Endothelial cell of umbilical vein (primary cell): ENCODE measurements around the gene BUD31. TPM values are rescaled to one million over a fixed set of nuclear protein-coding genes. Genes with fewer than 3 reads are reported as not detected.

Experiments used
- BruUV-seq: library from RNA; stranded (reverse); fragments of 400-500 nt; replicated peaks from 2 replicates; lab custom pipeline; 2021; lab: Mats Ljungman, UMichigan
- CTCF ChIA-PET: fragments of 300-600, 350-600 bp; sonication (Branson Sonifier 250); formaldehyde crosslinking; loops from one replicate; lab custom pipeline; 2021; ENCODE audit warnings: antibody characterized with exemption, inconsistent platforms; lab: Charles Lee
- POLR2A ChIA-PET: fragments of 300-600, 350-600 bp; sonication (Branson Sonifier 250); formaldehyde crosslinking; loops from one replicate; lab custom pipeline; 2021; ENCODE audit warnings: antibody characterized with exemption, inconsistent platforms; lab: Charles Lee
- DNase-seq: peaks from one replicate; pipeline ENCODE4 v3.0.0-alpha.2; 2011; ENCODE audit warnings: low read depth, low spot score
- FAIRE-seq: peaks from 2 replicates; lab custom pipeline; 2011; peaks lifted over from hg19 to GRCh38; lab: Jason Lieb, UNC
- H2AFZ ChIP-seq: 2 replicates; pipeline ENCODE4 v1.6.0; 2012; ENCODE audit warnings: low read depth, low read length, control low read depth, inconsistent platforms
- H3K27ac ChIP-seq: 2 replicates; pipeline ENCODE4 v1.5.1; 2011; ENCODE audit warnings: low read depth, mild to moderate bottlenecking, control low read depth, low read length, moderate library complexity; ENCODE audit not compliant: insufficient read depth
- H3K27me3 ChIP-seq, 2 experiments: 2 replicates each; pipeline versions ENCODE4 v1.6.0 to v1.6.1; 2011; ENCODE audit warnings: low read length in 2 of 2, mixed read lengths in 1 of 2; ENCODE audit not compliant: control insufficient read depth in 2 of 2, insufficient read depth in 2 of 2
- H3K36me3 ChIP-seq, 2 experiments: 2 replicates in 1 of 2; 3 replicates in 1 of 2; pipeline ENCODE4 v1.5.1; 2011; ENCODE audit warnings: low read length in 2 of 2, mild to moderate bottlenecking in 1 of 2, moderate library complexity in 1 of 2; ENCODE audit not compliant: control insufficient read depth in 2 of 2, insufficient read depth in 2 of 2; ENCODE audit errors: extremely low read depth in 1 of 2
- H3K4me1 ChIP-seq: 3 replicates; pipeline ENCODE4 v1.5.1; 2011; ENCODE audit warnings: mild to moderate bottlenecking, low read length; ENCODE audit not compliant: control insufficient read depth, insufficient read depth; ENCODE audit errors: extremely low read depth
- H3K4me2 ChIP-seq: 2 replicates; pipeline ENCODE4 v1.6.1; 2011; ENCODE audit warnings: low read length, control low read depth, mixed read lengths; ENCODE audit not compliant: insufficient read depth
- H3K4me3 ChIP-seq, 3 experiments: fragments of 200-600 bp in 1 of 3; sonication (generic), shearing (Covaris generic) in 1 of 3; replicated peaks in 1 of 3; 2 replicates each; pipeline ENCODE4 v1.5.1; 2011 to 2016; ENCODE audit warnings: control low read depth in 3 of 3, low read length in 3 of 3, mild to moderate bottlenecking in 2 of 3, inconsistent platforms in 1 of 3, low read depth in 1 of 3, moderate library complexity in 1 of 3; ENCODE audit not compliant: insufficient read depth in 1 of 3
- H3K79me2 ChIP-seq: 2 replicates; pipeline ENCODE4 v1.6.0; 2012; ENCODE audit warnings: low read length, inconsistent platforms; ENCODE audit not compliant: control insufficient read depth, insufficient read depth
- H3K9ac ChIP-seq: replicated peaks from 2 replicates; pipeline ENCODE3; 2011; ENCODE audit warnings: low read length, control low read depth; ENCODE audit not compliant: insufficient read depth; ENCODE audit errors: extremely low read depth
- H3K9me1 ChIP-seq: replicated peaks from 3 replicates; pipeline ENCODE4 v1.6.0; 2011; ENCODE audit warnings: mild to moderate bottlenecking, low read length; ENCODE audit not compliant: control insufficient read depth, insufficient read depth; ENCODE audit errors: extremely low read depth
- H3K9me3 ChIP-seq: replicated peaks from 2 replicates; pipeline ENCODE4 v1.5.1; 2012; ENCODE audit warnings: low read length, inconsistent platforms; ENCODE audit not compliant: control insufficient read depth, insufficient read depth
- H4K20me1 ChIP-seq: replicated peaks from 2 replicates; pipeline ENCODE3; 2011; ENCODE audit warnings: mild to moderate bottlenecking, low read length; ENCODE audit not compliant: control insufficient read depth, insufficient read depth; ENCODE audit errors: extremely low read depth
- CTCF ChIP-seq, 2 donors: IDR thresholded peaks; 1 replicate in 1 of 2; 2 replicates in 1 of 2; pipeline ENCODE4 v1.5.1; 2011; ENCODE audit warnings: low read length in 2 of 2, mild to moderate bottlenecking in 2 of 2, moderate library complexity in 2 of 2, control low read depth in 1 of 2, inconsistent platforms in 1 of 2, low read depth in 1 of 2; ENCODE audit not compliant: insufficient read depth in 1 of 2; ENCODE audit errors: extremely low read depth in 1 of 2
- EZH2 ChIP-seq: IDR thresholded peaks from 2 replicates; pipeline ENCODE4 v1.6.1; 2012; ENCODE audit warnings: borderline replicate concordance, low read depth, mild to moderate bottlenecking, moderate library complexity, low read length, inconsistent platforms; ENCODE audit not compliant: severe bottlenecking
- FOS ChIP-seq: IDR thresholded peaks from 2 replicates; pipeline ENCODE4 v1.6.1; 2011; ENCODE audit warnings: mild to moderate bottlenecking, low read length, moderate library complexity, borderline replicate concordance; ENCODE audit not compliant: insufficient read depth
- JUN ChIP-seq: IDR thresholded peaks from 2 replicates; pipeline ENCODE4 v1.6.1; 2011; ENCODE audit warnings: borderline replicate concordance, low read depth; ENCODE audit not compliant: insufficient read length, insufficient read depth
- POLR2A ChIP-seq: IDR thresholded peaks from 2 replicates; pipeline ENCODE4 v1.6.1; 2012; ENCODE audit warnings: low read depth, mild to moderate bottlenecking, control low read depth, low read length
- POLR2AphosphoS5 ChIP-seq: IDR thresholded peaks from 2 replicates; pipeline ENCODE4 v1.6.1; 2012; ENCODE audit warnings: low read depth, mild to moderate bottlenecking, control low read depth, low read length, moderate library complexity; ENCODE audit not compliant: insufficient read depth
- dilution Hi-C: fragments of 300-500 bp; cut with MboI; formaldehyde crosslinking; loops from one replicate; pipeline ENCODE4 v1.15.0; 2019; ENCODE audit warnings: low sequenced_read_pairs; ENCODE audit not compliant: extremely low pct_ligation_motif_present
- intact Hi-C: fragments of 100-400 bp; cut with micrococcal nuclease; formaldehyde crosslinking; loops from one replicate; pipeline ENCODE4 v1.10.0; 2022
- polyA plus RNA-seq, 4 experiments: library from polyadenylated mRNA; depleted of rRNA in 3 of 4; stranded (reverse) in 3 of 4; unstranded in 1 of 4; fragments of >200 nt; gene quantifications; 2 replicates each; pipeline versions ENCODE4 v1.2.1 to v1.2.3, GENCODE V29; 2011 to 2012; ENCODE audit warnings: missing spikeins in 1 of 4
- total RNA-seq: library from RNA; stranded (reverse); gene quantifications from 2 replicates; pipeline ENCODE4 v1.2.3, GENCODE V29; 2021
- TF ChIP-seq, protein P1 (sequence below): IDR thresholded peaks from 2 replicates; pipeline ENCODE4 v1.6.1; 2011; ENCODE audit not compliant: insufficient read depth, insufficient read length

BUD31 gene
- total and polyA plus RNA-seq, 2 donors (not counting 3 experiments of a cell fraction or from before 2014, with no cell fraction given) = 67.8 to 122 TPM

GRCh38 chr7:99363286-99363685 lies 45.5 kb upstream of the BUD31 start:
- H3K9me3 ChIP-seq = no peaks in the 10 kb centered on the region
- no peaks in the 10 kb centered on the region for H3K4me1 ChIP-seq
- no peaks in the 10 kb centered on the region for H3K9me1 ChIP-seq
- dilution Hi-C loops = no loop called here
- ChIA-PET CTCF (interaction anchor here (0.6 to 3.9 kb wide), 2 partner anchors 11 to 24 kb away, joined by 3 to 26 read pairs; partner anchors contain the start of gene ARPC1B), POLR2A (no interaction called here)
- TF ChIP-seq POLR2A (no peak), EZH2 (no peak)
- no peak overlapping the region for H3K4me3 ChIP-seq
- no peaks in the 10 kb centered on the region for H4K20me1 ChIP-seq
- H3K4me2 ChIP-seq = no peak overlapping the region
- no peaks in the 10 kb centered on the region for H3K27me3 ChIP-seq
- intact Hi-C loops = no loop called here
- BruUV-seq = no TSS peak
- H3K79me2 ChIP-seq = no peaks in the 10 kb centered on the region
- H3K27ac ChIP-seq = no peak overlapping the region
- FAIRE-seq = no peak
- H3K9ac ChIP-seq = no peak overlapping the region
- peaks cover 26 to 29% of the 10 kb centered on the region in 2 experiments for H3K36me3 ChIP-seq
- no peak overlapping the region for H2AFZ ChIP-seq
- no peak for DNase-seq

DNA sequence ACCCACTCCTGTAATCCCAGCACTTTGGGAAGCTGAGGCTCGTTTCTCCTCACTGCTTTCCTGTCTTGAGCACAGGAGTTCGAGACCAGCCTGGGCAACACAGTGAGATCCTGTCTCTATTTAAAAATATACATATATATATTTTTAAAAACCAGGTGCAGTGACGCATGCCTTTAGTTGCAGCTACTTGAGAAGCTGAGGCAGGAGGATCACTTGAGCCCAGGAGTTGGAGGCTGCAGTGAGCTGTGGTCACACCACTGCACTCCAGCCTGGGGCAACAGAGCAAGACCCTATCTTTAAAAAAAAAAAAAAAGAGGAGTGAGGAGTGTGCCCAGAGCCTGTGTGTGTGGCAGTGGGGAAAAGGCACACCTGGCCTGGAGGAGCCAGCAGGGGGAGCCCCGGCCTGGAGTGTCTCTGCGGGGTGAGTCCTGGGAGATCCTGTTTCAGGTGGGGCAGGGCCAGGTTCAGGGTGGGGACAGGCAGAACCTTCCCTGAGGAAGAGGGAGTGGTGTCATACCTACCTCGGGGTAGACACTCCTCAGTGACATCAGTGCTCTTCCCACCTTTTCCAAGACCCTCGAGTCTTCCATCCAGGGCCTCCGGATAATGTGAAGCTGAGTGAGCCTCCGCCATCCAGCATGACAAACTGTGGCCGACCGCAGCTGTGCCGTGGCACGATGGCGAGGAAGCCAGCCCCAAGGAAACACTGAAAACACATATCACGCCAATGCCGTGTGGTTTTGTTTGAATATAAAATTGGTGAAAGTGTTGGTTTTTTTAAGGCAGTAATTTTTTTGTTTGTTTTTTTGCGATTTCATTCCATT lies 43.2 kb upstream of the BUD31 start:
- FAIRE-seq (no peak), DNase-seq (peak; percentile 44)
- dilution Hi-C loops = no loop called here
- no peaks in the 10 kb centered on the region for H3K4me1 ChIP-seq
- H3K27me3 ChIP-seq = no peaks in the 10 kb centered on the region
- no peak overlapping the region for H3K4me3 ChIP-seq
- no peak overlapping the region for H3K9ac ChIP-seq
- CTCF ChIA-PET = interaction anchor here (0.6 to 3.9 kb wide), 14 partner anchors 10 to 54 kb away, joined by 3 to 26 read pairs (median 3); partner anchors contain the start of gene BUD31
- H3K27ac ChIP-seq = no peak overlapping the region
- peaks cover 17 to 20% of the 10 kb centered on the region in 2 experiments for H3K36me3 ChIP-seq
- H3K9me1 ChIP-seq = no peaks in the 10 kb centered on the region
- H3K9me3 ChIP-seq = no peaks in the 10 kb centered on the region
- POLR2A ChIA-PET = no interaction called here
- BruUV-seq = no TSS peak
- H4K20me1 ChIP-seq = no peaks in the 10 kb centered on the region
- intact Hi-C loops = loop anchor here (1.0 kb wide), 2 partner anchors 22 to 50 kb away; no protein-coding TSS in a partner anchor
- no peaks in the 10 kb centered on the region for H3K79me2 ChIP-seq
- TF ChIP-seq POLR2AphosphoS5 (no peak), EZH2 (no peak), FOS (no peak), JUN (no peak), CTCF (IDR thresholded peaks at IDR 0.05; ENCODE audit: extremely low read depth in 1 of 2, insufficient read depth in 1 of 2, low read depth in 1 of 2, low read length in 2 of 2) (peak; percentile 44 to 76)
- TF ChIP-seq, protein P1, sequence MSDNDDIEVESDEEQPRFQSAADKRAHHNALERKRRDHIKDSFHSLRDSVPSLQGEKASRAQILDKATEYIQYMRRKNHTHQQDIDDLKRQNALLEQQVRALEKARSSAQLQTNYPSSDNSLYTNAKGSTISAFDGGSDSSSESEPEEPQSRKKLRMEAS = no peak
- no peak overlapping the region for H3K4me2 ChIP-seq
- H2AFZ ChIP-seq = no peak overlapping the region
